ENCODE data around the gene MAPKBP1. TPM values are rescaled to one million over a fixed set of nuclear protein-coding genes. Genes with fewer than 3 reads are reported as not detected.

MAPKBP1 gene
- total RNA-seq, 2 experiments from 2014 or later, result 14.5 to 17.4 TPM

GRCh38 chr15:41839781-41840491, 65.7 kb downstream of the MAPKBP1 start:
- no peak overlapping the region for H3K4me3 ChIP-seq (ENCODE audit: low read depth, low read length, poor library complexity, severe bottlenecking)
- TF ChIP-seq EZH2phosphoT487 (IDR thresholded peaks at IDR 0.05; ENCODE audit: borderline replicate concordance, low read depth, low read length) (no peak), CTCF (conservative IDR thresholded peaks at IDR 0.05; ENCODE audit: low read length) (no peak)
- no peaks in the 10 kb centered on the region for H3K4me1 ChIP-seq (ENCODE audit: insufficient read depth, low read length, poor library complexity, severe bottlenecking)
- CTCF ChIA-PET (ENCODE audit: unreplicated experiment), result interaction anchor here (0.6 kb wide), 1 partner anchor 29 kb away, joined by 3 read pairs; no protein-coding TSS in a partner anchor
- H4K20me1 ChIP-seq (ENCODE audit: insufficient read depth, low read length), result no peaks in the 10 kb centered on the region
- no peaks in the 10 kb centered on the region for H3K79me2 ChIP-seq (ENCODE audit: insufficient read depth, low read depth, low read length)
- no peaks in the 10 kb centered on the region for H3K9me3 ChIP-seq (ENCODE audit: low read length)
- no peak overlapping the region for H3K4me2 ChIP-seq (ENCODE audit: low read length)
- BruUV-seq (replicated peaks), result no TSS peak
- intact Hi-C loops (cut with micrococcal nuclease; ENCODE audit: unreplicated experiment), result no loop called here
- POLR2A ChIA-PET, result no interaction called here
- H3K27ac ChIP-seq (ENCODE audit: low read depth, low read length, poor library complexity, severe bottlenecking), result no peak overlapping the region
- H3K36me3 ChIP-seq (ENCODE audit: insufficient read depth, low read length), result no peaks in the 10 kb centered on the region
- no peak overlapping the region for H2AFZ ChIP-seq (ENCODE audit: low read length)
- no peaks in the 10 kb centered on the region for H3K9me2 ChIP-seq (ENCODE audit: insufficient read depth, low read length)
- no peak for DNase-seq (ENCODE audit: low spot score)

- no peak overlapping the region for H2AFZ ChIP-seq (ENCODE audit: low read length)
- DNase-seq (ENCODE audit: low spot score), result no peak
- H3K79me2 ChIP-seq (ENCODE audit: insufficient read depth, low read depth, low read length), result no peaks in the 10 kb centered on the region
- H3K4me2 ChIP-seq (ENCODE audit: low read length), result no peak overlapping the region
- intact Hi-C loops (cut with micrococcal nuclease; ENCODE audit: unreplicated experiment), result no loop called here
- H3K9me2 ChIP-seq (ENCODE audit: insufficient read depth, low read length), result no peaks in the 10 kb centered on the region
- POLR2A ChIA-PET, result no interaction called here
- H4K20me1 ChIP-seq (ENCODE audit: insufficient read depth, low read length), result no peaks in the 10 kb centered on the region
- no peak overlapping the region for H3K27ac ChIP-seq (ENCODE audit: low read depth, low read length, poor library complexity, severe bottlenecking)
- H3K4me1 ChIP-seq (ENCODE audit: insufficient read depth, low read length, poor library complexity, severe bottlenecking), result no peaks in the 10 kb centered on the region
- H3K9me3 ChIP-seq (ENCODE audit: low read length), result no peaks in the 10 kb centered on the region
- no peaks in the 10 kb centered on the region for H3K36me3 ChIP-seq (ENCODE audit: insufficient read depth, low read length)
- BruUV-seq (replicated peaks), result no TSS peak
- H3K4me3 ChIP-seq (ENCODE audit: low read depth, low read length, poor library complexity, severe bottlenecking), result no peak overlapping the region
- TF ChIP-seq CTCF (conservative IDR thresholded peaks at IDR 0.05; ENCODE audit: low read length) (no peak), EZH2phosphoT487 (IDR thresholded peaks at IDR 0.05; ENCODE audit: borderline replicate concordance, low read depth, low read length) (no peak)
- CTCF ChIA-PET (ENCODE audit: unreplicated experiment), result no interaction called here
Observed at GRCh38 chr15:41840673-41841072, 66.4 kb downstream of the MAPKBP1 start.

DNA sequence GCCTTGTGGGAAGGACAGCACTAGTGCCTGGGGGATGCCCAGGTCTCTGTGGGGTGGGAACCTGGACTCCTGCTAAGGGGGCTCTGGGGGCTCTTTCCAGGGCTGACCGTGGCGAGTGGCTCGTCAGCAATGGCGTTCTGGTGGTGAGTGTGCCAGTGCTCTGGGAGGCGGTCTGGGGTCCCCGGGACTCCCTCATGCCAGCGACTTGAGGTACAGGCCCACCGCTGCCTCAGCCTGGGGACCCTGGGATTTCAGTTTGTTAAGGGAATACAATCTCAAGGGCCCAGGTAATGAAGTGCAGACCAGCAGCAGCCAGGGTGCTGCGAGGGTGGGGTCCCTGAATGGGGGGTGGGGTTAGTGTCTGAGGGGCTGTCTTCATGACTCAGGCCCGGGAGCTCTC, 66.8 kb downstream of the MAPKBP1 start:
- Histone ChIP-seq H3K4me3 (ENCODE audit: low read depth, low read length, poor library complexity, severe bottlenecking) (no peak overlapping the region), H3K36me3 (ENCODE audit: insufficient read depth, low read length) (no peaks in the 10 kb centered on the region), H2AFZ (ENCODE audit: low read length) (no peak overlapping the region), H3K27ac (ENCODE audit: low read depth, low read length, poor library complexity, severe bottlenecking) (no peak overlapping the region), H3K79me2 (ENCODE audit: insufficient read depth, low read depth, low read length) (no peaks in the 10 kb centered on the region), H4K20me1 (ENCODE audit: insufficient read depth, low read length) (no peaks in the 10 kb centered on the region), H3K4me1 (ENCODE audit: insufficient read depth, low read length, poor library complexity, severe bottlenecking) (no peaks in the 10 kb centered on the region), H3K9me2 (ENCODE audit: insufficient read depth, low read length) (no peaks in the 10 kb centered on the region), H3K9me3 (ENCODE audit: low read length) (no peaks in the 10 kb centered on the region), H3K4me2 (ENCODE audit: low read length) (no peak overlapping the region)
- DNase-seq (ENCODE audit: low spot score), result no peak
- BruUV-seq (replicated peaks), result no TSS peak
- TF ChIP-seq CTCF (conservative IDR thresholded peaks at IDR 0.05; ENCODE audit: low read length), result no peak
- no peak for TF ChIP-seq EZH2phosphoT487 (IDR thresholded peaks at IDR 0.05; ENCODE audit: borderline replicate concordance, low read depth, low read length)
- POLR2A ChIA-PET, result no interaction called here
- intact Hi-C loops (cut with micrococcal nuclease; ENCODE audit: unreplicated experiment), result no loop called here
- CTCF ChIA-PET (ENCODE audit: unreplicated experiment), result no interaction called here
